Measurements from ENCODE around the gene ARHGAP10.

Gene ARHGAP10

DNA sequence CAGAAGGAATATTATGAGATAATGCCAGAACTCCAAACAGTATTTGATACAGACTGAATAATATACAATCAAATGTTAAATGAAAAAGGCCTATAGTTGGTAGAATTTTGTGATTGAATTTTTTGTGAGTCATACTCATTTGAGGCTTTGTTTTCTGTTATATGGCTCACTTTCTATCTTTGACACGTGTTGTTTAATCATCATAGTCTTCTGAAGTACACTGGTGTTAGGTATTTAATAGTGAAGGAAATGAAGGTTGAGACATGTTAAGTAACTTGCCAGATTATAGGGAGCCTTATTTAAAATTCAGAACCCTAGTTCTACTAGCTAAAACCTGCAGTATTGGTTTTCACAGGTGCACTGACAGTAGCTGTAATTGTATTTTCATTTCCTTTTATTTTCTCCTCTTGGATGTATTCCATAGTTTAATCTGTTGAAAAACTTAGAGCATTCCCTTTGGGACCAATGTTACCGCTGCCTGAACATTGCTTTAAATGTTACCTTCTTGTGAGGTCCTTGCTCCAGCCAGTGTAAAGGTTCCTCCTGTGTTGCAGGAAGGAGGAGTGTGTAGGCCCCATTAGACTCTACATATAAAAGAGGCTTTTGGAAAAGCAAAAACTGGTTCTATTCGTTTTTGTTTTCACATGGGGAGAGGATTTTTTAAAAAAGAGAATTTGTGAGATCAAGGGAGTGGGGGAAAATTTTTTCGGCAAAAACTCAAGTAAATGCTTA is 224.1 kb downstream of the ARHGAP10 start:
- Histone ChIP-seq H3K4me2 (ENCODE audit: low read length) (no peak overlapping the region), H3K9me2 (replicated peaks; ENCODE audit: control insufficient read depth, low read length) (no peaks in the 10 kb centered on the region), H4K20me1 (ENCODE audit: control insufficient read depth, insufficient read depth, low read depth, low read length) (no peaks in the 10 kb centered on the region), H3K27ac (ENCODE audit: low read depth, low read length) (no peak overlapping the region), H3K4me3 (ENCODE audit: low read length) (no peak overlapping the region), H3K36me3 (ENCODE audit: control insufficient read depth, low read length) (no peaks in the 10 kb centered on the region), H3F3A (ENCODE audit: control insufficient read depth, insufficient read depth) (no peaks in the 10 kb centered on the region), H3K79me2 (ENCODE audit: control insufficient read depth, low read length) (no peaks in the 10 kb centered on the region), H3K4me1 (ENCODE audit: control insufficient read depth, low read length) (no peaks in the 10 kb centered on the region), H3K9me3 (ENCODE audit: control insufficient read depth, insufficient read depth, low read length) (no peaks in the 10 kb centered on the region), H3K27me3 (ENCODE audit: control insufficient read depth, low read length) (no peaks in the 10 kb centered on the region)
- TF ChIP-seq, protein P1, sequence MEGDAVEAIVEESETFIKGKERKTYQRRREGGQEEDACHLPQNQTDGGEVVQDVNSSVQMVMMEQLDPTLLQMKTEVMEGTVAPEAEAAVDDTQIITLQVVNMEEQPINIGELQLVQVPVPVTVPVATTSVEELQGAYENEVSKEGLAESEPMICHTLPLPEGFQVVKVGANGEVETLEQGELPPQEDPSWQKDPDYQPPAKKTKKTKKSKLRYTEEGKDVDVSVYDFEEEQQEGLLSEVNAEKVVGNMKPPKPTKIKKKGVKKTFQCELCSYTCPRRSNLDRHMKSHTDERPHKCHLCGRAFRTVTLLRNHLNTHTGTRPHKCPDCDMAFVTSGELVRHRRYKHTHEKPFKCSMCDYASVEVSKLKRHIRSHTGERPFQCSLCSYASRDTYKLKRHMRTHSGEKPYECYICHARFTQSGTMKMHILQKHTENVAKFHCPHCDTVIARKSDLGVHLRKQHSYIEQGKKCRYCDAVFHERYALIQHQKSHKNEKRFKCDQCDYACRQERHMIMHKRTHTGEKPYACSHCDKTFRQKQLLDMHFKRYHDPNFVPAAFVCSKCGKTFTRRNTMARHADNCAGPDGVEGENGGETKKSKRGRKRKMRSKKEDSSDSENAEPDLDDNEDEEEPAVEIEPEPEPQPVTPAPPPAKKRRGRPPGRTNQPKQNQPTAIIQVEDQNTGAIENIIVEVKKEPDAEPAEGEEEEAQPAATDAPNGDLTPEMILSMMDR (IDR thresholded peaks at IDR 0.05; ENCODE audit: low read depth, low read length, poor library complexity, severe bottlenecking): no peak
- no peak for TF ChIP-seq EZH2phosphoT487 (IDR thresholded peaks at IDR 0.05; ENCODE audit: borderline replicate concordance, low read length)

DNA sequence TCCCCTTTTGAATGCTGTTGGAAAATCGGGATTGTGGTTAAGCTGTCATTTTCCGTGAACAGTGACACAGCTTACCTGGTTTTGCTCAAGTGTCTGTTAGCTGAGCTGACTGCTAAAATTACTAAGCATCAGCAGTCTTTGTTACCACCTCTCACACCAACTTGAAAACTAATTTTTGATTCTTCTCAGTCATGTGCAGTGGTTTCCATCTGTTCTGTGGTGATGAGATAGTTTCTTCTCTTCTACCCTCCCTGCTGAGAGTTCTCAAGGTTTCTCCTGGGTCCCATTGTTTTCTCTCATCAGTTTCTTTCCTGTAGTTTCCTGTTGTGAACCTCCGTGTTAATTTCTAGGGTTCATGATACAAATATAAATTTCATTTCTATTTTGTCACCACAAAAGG is 225.6 kb downstream of the ARHGAP10 start:
- H4K20me1 ChIP-seq (ENCODE audit: control insufficient read depth, insufficient read depth, low read depth, low read length): no peaks in the 10 kb centered on the region
- no peaks in the 10 kb centered on the region for H3K4me1 ChIP-seq (ENCODE audit: control insufficient read depth, low read length)
- H3K9me3 ChIP-seq (ENCODE audit: control insufficient read depth, insufficient read depth, low read length): no peaks in the 10 kb centered on the region
- H3K4me2 ChIP-seq (ENCODE audit: low read length): no peak overlapping the region
- H3F3A ChIP-seq (ENCODE audit: control insufficient read depth, insufficient read depth): no peaks in the 10 kb centered on the region
- H3K4me3 ChIP-seq (ENCODE audit: low read length): no peak overlapping the region
- H3K9me2 ChIP-seq (replicated peaks; ENCODE audit: control insufficient read depth, low read length): no peaks in the 10 kb centered on the region
- H3K27me3 ChIP-seq (ENCODE audit: control insufficient read depth, low read length): no peaks in the 10 kb centered on the region
- H3K79me2 ChIP-seq (ENCODE audit: control insufficient read depth, low read length): no peaks in the 10 kb centered on the region
- no peaks in the 10 kb centered on the region for H3K36me3 ChIP-seq (ENCODE audit: control insufficient read depth, low read length)
- TF ChIP-seq, protein P1 (IDR thresholded peaks at IDR 0.05; ENCODE audit: low read depth, low read length, poor library complexity, severe bottlenecking): no peak
- TF ChIP-seq EZH2phosphoT487 (IDR thresholded peaks at IDR 0.05; ENCODE audit: borderline replicate concordance, low read length): no peak
- no peak overlapping the region for H3K27ac ChIP-seq (ENCODE audit: low read depth, low read length)

DNA sequence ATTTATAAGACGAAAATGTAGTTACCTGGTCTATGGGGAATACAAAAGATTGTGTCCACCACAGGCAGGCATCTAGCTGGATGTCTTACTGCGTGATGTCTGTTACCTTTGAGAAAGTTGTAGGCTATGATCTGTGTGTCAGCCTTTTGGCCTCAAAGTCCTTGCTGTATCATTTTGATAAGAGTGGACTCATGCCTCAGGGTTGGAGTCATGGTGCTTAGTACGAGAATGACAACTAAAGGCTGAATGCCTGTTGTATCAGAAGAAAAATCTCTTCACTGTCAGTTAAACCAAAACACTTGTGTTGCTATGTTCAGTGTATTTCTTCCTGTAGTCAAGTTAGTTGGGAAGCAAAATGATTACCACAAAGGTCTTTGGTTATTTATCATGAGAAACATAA is 226.2 kb downstream of the ARHGAP10 start:
- no peaks in the 10 kb centered on the region for H3F3A ChIP-seq (ENCODE audit: control insufficient read depth, insufficient read depth)
- H3K4me3 ChIP-seq (ENCODE audit: low read length): no peak overlapping the region
- no peak overlapping the region for H3K4me2 ChIP-seq (ENCODE audit: low read length)
- no peaks in the 10 kb centered on the region for H3K36me3 ChIP-seq (ENCODE audit: control insufficient read depth, low read length)
- no peaks in the 10 kb centered on the region for H3K4me1 ChIP-seq (ENCODE audit: control insufficient read depth, low read length)
- no peak overlapping the region for H3K27ac ChIP-seq (ENCODE audit: low read depth, low read length)
- no peaks in the 10 kb centered on the region for H3K79me2 ChIP-seq (ENCODE audit: control insufficient read depth, low read length)
- H3K27me3 ChIP-seq (ENCODE audit: control insufficient read depth, low read length): no peaks in the 10 kb centered on the region
- no peak for TF ChIP-seq EZH2phosphoT487 (IDR thresholded peaks at IDR 0.05; ENCODE audit: borderline replicate concordance, low read length)
- TF ChIP-seq, protein P1 (IDR thresholded peaks at IDR 0.05; ENCODE audit: low read depth, low read length, poor library complexity, severe bottlenecking): no peak
- no peaks in the 10 kb centered on the region for H3K9me2 ChIP-seq (replicated peaks; ENCODE audit: control insufficient read depth, low read length)
- H4K20me1 ChIP-seq (ENCODE audit: control insufficient read depth, insufficient read depth, low read depth, low read length): no peaks in the 10 kb centered on the region
- H3K9me3 ChIP-seq (ENCODE audit: control insufficient read depth, insufficient read depth, low read length): no peaks in the 10 kb centered on the region
